ENCODE measurements around the gene WFDC1.

GRCh38 chr16:84294531-84295142 is at the start of gene WFDC1:
- peak; percentile 61 for TF ChIP-seq PKNOX1 (IDR thresholded peaks at IDR 0.05)
- no peak for TF ChIP-seq SUZ12 (IDR thresholded peaks at IDR 0.05)
